ENCODE measurements around the gene SLC66A3. TPM values are rescaled to one million over a fixed set of nuclear protein-coding genes. Genes with fewer than 3 reads are reported as not detected.

Gene SLC66A3
- total and polyA plus RNA-seq, 11 donors, result 4.7 to 19.5 (median 8.0) TPM

GRCh38 chr2:11117776-11118175 is 37.5 kb upstream of the SLC66A3 start:
- no peak for ATAC-seq

DNA sequence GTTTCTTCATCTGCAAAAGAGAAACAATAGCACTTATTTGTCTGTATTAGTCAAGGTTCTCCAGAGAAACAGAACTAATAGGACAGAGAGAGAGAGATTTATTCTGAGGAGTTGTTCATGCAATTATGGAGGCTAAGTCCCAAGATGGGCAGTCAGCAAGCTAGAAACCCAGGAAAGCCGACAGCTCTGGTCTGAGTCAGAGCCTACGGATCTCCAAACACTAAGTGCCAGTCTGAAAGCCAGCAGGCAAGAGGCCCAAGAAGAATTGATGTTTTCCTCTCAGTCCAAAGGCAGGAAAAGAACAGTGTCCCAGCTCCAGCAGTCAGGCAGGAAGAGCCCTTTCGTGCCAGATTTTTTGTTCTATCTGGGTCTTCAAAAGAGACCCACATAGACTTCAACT is 36.5 kb upstream of the SLC66A3 start:
- Histone ChIP-seq H3K4me3 (no peak overlapping the region), H3K27ac (no peak overlapping the region), H3K27me3 (peaks cover 0 to 5% (median 0%) of the 10 kb centered on the region in 9 donors), H3K9me3 (no peaks in the 10 kb centered on the region), H3K4me1 (no peaks in the 10 kb centered on the region), H3K36me3 (no peaks in the 10 kb centered on the region)
- no peak for DNase-seq
- intact Hi-C loops (cut with DNase I), result no loop called here
- no peak for ATAC-seq
- no peak for TF ChIP-seq POLR2A (IDR thresholded peaks at IDR 0.05)
- TF ChIP-seq CTCF (IDR thresholded peaks at IDR 0.05), result no peak
- 74 to 86% (median 83%) methylated on average over 3 of the region's 3 CpGs for WGBS, 4 donors

More at GRCh38 chr2:11117776-11118175, 37.5 kb upstream of the SLC66A3 start:
- H3K4me1 ChIP-seq, result no peaks in the 10 kb centered on the region
- DNase-seq, result no peak
- H3K9me3 ChIP-seq, result no peaks in the 10 kb centered on the region
- intact Hi-C loops (cut with DNase I), result no loop called here
- 82 to 89% (median 87%) methylated on average over 6 of the region's 6 CpGs for WGBS, 4 donors
- TF ChIP-seq CTCF (IDR thresholded peaks at IDR 0.05), result no peak
- no peak for TF ChIP-seq POLR2A (IDR thresholded peaks at IDR 0.05)
- H3K27me3 ChIP-seq, result no peaks in the 10 kb centered on the region
- H3K4me3 ChIP-seq, result no peak overlapping the region
- H3K36me3 ChIP-seq, result no peaks in the 10 kb centered on the region
- H3K27ac ChIP-seq, result no peak overlapping the region

DNA sequence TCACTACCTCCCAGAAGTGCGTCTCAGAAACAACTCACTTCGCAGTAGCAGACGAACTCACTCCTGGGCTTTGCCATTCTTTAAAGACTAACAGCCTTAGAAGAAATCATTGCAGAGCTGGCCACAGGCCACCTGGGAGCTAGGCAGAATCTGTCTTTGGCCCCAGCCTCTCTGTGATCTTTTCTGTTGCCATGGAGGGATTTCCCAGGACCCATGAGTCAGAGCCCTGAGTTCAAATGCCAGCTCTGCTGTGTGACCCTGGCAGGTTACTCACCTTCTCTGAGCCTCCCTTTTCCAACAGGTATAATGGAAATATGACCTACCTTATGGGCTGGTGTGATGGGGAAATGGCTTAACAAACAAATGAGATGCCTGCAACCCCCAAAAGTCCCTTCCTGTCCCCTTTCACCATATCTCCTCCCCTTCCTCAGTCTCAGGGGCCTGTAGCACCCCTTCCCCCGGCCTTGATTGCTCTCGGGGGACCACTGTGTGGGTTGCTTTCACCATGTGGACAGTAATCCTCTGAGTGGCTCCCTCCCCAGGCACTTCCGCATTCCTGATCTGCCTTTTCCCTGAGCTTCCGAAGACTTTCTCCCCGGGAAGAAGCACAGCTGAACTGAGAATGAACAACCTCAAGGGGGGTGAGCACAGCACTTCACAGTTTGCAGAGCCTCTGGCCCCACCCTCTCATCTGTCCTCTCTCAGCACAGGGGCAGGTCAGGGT is 34.0 kb upstream of the SLC66A3 start:
- TF ChIP-seq POLR2A (IDR thresholded peaks at IDR 0.05), result no peak
- TF ChIP-seq CTCF (IDR thresholded peaks at IDR 0.05), result no peak
- ATAC-seq (no peak), DNase-seq (no peak)
- Histone ChIP-seq H3K9me3 (no peaks in the 10 kb centered on the region), H3K27ac (no peak overlapping the region), H3K4me3 (no peak overlapping the region), H3K27me3 (peaks cover 0 to 11% (median 0%) of the 10 kb centered on the region in 9 donors), H3K4me1 (no peaks in the 10 kb centered on the region), H3K36me3 (no peaks in the 10 kb centered on the region)
- WGBS, 4 donors, result 47 to 58% (median 52%) methylated on average over 8 of the region's 8 CpGs
- intact Hi-C loops (cut with DNase I), result loop anchor here in 7 of 10 donors (5.0 to 10.0 kb wide), 2 partner anchors 206 to 209 kb away; partner anchors contain the start of gene KCNF1 (in 7 of the 7)

DNA sequence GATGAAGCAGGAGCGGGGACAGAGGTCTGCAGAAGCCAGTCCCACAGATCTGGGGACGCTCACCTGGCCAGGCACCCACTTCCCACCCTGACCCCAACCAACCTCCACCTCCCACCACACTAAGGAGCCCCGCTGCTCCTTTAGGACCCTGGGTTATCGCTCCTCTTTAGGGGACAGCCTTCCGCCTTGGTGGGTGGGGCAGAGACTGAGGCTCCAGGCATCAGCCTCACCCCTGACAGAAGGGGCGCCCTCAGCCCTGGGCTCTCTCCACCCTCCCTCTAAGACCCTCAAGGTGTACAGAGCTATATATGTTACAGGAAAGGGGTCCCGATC is 33.5 kb upstream of the SLC66A3 start:
- intact Hi-C loops (cut with DNase I), result loop anchor here in 7 of 10 donors (5.0 to 10.0 kb wide), 2 partner anchors 207 to 209 kb away; partner anchors contain the start of gene KCNF1 (in 7 of the 7)
- 70 to 78% (median 74%) methylated on average over 5 to 7 of the region's 7 CpGs for WGBS, 4 donors
- Histone ChIP-seq H3K36me3 (no peaks in the 10 kb centered on the region), H3K27ac (no peak overlapping the region), H3K27me3 (peaks cover 0 to 11% (median 0%) of the 10 kb centered on the region in 9 donors), H3K4me3 (no peak overlapping the region), H3K4me1 (no peaks in the 10 kb centered on the region), H3K9me3 (no peaks in the 10 kb centered on the region)
- no peak for DNase-seq
- no peak for ATAC-seq
- TF ChIP-seq CTCF (IDR thresholded peaks at IDR 0.05) (no peak), POLR2A (IDR thresholded peaks at IDR 0.05) (no peak)
